ENCODE results near the gene TNIP1. TPM values are rescaled to one million over a fixed set of nuclear protein-coding genes. Genes with fewer than 3 reads are reported as not detected.
A peak's percentile ranks its signal among the peaks of the same experiment; 100 is the strongest.

Gene TNIP1, protein sequence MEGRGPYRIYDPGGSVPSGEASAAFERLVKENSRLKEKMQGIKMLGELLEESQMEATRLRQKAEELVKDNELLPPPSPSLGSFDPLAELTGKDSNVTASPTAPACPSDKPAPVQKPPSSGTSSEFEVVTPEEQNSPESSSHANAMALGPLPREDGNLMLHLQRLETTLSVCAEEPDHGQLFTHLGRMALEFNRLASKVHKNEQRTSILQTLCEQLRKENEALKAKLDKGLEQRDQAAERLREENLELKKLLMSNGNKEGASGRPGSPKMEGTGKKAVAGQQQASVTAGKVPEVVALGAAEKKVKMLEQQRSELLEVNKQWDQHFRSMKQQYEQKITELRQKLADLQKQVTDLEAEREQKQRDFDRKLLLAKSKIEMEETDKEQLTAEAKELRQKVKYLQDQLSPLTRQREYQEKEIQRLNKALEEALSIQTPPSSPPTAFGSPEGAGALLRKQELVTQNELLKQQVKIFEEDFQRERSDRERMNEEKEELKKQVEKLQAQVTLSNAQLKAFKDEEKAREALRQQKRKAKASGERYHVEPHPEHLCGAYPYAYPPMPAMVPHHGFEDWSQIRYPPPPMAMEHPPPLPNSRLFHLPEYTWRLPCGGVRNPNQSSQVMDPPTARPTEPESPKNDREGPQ
- 63.6 and 89.2 TPM in 2 replicates for total RNA-seq (ENCODE audit: low replicate concordance)
- long read RNA-seq, partial matches to known transcripts = 1 of 2 reads
- long read RNA-seq, other reads (novel, unspliced or antisense) = 1 of 2 reads

DNA sequence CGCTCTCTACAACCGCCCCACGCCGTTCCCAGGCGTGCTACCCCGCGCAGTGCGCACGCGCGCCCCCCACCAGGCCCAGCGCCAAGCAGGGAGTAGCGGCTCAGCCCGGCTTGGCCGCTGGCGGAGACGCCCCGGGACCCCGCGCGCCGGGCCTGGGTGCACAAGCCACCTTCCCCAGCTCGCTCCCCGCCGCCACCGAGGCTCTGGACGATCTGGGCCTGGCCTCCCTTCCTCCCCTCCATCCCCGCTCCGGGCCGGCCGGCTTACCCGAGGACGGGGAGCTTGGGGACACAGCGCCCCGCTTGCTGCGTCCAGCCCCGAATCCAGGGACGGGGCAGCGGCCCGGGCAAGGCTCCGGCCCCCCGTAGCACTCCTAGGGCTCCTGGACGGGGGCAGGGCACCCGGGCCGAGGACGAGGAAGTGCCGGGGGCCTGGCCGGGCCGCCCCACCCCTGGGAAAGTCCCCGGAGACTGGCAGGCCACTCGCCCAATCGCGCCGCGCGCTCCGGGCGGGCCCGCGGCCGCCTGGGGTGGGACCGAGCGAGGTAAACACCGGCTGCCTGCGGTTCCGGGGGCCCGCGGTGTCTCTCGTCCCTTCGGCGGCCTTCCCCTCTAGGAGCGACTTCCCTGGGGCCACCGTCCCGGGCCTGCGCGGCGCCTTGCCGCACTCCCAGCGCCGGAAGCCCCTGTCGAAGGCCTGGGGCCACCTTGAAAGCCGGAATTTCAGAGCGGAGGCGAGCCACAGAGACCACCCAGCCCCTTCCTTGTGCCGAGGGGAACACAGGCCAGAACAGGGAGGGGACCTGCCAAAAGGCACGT lies at the start of gene TNIP1:
Gene TNIP1, minus strand, starts transcription at position 422 of the 818 bp plus-strand sequence. CDS start 15,939 bp downstream, outside the sequence.
- peak within 1 kb of the TSS; percentile 98 for H3K27ac Mint-ChIP-seq
- H3K27me3 Mint-ChIP-seq = no peaks in the 10 kb centered on the region
- peaks cover 45% of the 10 kb centered on the region for H3K4me1 Mint-ChIP-seq (ENCODE audit: unreplicated experiment)
- peak; percentile 91 for DNase-seq (ENCODE audit: extremely low spot score, unreplicated experiment)
- TF ChIP-seq, protein P1, sequence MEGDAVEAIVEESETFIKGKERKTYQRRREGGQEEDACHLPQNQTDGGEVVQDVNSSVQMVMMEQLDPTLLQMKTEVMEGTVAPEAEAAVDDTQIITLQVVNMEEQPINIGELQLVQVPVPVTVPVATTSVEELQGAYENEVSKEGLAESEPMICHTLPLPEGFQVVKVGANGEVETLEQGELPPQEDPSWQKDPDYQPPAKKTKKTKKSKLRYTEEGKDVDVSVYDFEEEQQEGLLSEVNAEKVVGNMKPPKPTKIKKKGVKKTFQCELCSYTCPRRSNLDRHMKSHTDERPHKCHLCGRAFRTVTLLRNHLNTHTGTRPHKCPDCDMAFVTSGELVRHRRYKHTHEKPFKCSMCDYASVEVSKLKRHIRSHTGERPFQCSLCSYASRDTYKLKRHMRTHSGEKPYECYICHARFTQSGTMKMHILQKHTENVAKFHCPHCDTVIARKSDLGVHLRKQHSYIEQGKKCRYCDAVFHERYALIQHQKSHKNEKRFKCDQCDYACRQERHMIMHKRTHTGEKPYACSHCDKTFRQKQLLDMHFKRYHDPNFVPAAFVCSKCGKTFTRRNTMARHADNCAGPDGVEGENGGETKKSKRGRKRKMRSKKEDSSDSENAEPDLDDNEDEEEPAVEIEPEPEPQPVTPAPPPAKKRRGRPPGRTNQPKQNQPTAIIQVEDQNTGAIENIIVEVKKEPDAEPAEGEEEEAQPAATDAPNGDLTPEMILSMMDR (conservative IDR thresholded peaks at IDR 0.05) = peak; percentile 15
- no peaks in the 10 kb centered on the region for H3K9me3 Mint-ChIP-seq
- H3K4me3 Mint-ChIP-seq = peak within 1 kb of the TSS; percentile 92
- H3K36me3 Mint-ChIP-seq = peaks cover 4% of the 10 kb centered on the region

DNA sequence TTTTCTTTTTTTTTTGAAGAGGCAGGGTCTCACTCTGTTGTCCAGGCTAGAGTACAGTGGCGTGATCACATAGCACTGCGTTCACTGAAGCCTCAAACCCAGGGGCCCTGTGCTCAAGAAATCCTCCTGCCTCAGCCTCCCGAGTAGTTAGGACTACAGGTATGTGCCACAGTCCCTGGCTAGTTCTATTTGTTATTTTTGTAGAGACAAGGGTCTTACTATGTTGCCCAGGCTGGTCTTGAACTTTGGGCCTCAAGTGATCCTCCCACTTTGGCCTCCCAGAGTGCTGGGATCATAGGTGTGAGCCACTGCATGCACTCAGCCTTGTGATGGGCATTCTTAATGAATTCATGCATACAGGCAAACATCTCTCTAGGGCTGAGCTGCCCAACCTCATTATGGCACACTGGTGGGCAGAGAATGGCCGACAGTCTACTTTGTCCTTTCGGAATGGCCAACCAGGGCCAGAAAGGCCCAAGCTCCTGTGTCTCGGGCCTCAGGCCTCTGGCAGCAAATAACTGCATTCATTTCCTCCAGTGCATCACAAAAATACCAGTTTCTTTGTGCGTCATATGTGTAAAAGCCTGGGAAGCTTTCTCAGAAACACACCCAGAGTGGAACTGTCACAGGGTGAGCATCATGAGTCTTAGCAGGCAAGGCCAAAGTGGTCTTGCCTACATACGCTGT lies 49.5 kb upstream of the TNIP1 start:
- DNase-seq (ENCODE audit: extremely low spot score, unreplicated experiment) = no peak
- Mint-ChIP-seq H3K9me3 (no peaks in the 10 kb centered on the region), H3K4me1 (ENCODE audit: unreplicated experiment) (peaks cover 4% of the 10 kb centered on the region), H3K36me3 (peaks cover 24% of the 10 kb centered on the region), H3K27ac (peak overlapping the region; percentile 77), H3K27me3 (no peaks in the 10 kb centered on the region), H3K4me3 (no peak overlapping the region)
- TF ChIP-seq, protein P1 (conservative IDR thresholded peaks at IDR 0.05) = no peak

DNA sequence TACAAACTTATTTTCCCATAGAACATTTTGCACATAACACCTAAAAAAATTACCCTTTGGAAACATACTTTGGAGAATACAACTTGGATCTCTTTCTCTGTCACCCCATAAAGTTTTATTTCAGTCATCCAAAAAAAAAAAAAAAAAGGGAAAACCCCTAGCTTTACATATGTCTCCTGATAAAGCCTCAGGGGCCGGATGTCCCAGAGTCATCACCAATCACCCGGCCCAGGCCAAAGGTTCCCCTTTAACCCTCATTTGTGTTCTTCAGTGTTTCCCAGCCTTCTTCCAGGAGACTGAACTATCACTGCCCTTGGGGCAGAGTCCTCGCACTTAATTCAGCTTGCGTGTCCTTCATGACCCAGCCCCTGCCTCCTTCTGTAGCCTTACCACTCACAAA lies 48.0 kb upstream of the TNIP1 start:
- Mint-ChIP-seq H3K9me3 (no peaks in the 10 kb centered on the region), H3K36me3 (peaks cover 23% of the 10 kb centered on the region), H3K27ac (no peak overlapping the region), H3K4me1 (ENCODE audit: unreplicated experiment) (peaks cover 4% of the 10 kb centered on the region), H3K4me3 (no peak overlapping the region), H3K27me3 (no peaks in the 10 kb centered on the region)
- TF ChIP-seq, protein P1 (conservative IDR thresholded peaks at IDR 0.05) = no peak
- DNase-seq (ENCODE audit: extremely low spot score, unreplicated experiment) = no peak

DNA sequence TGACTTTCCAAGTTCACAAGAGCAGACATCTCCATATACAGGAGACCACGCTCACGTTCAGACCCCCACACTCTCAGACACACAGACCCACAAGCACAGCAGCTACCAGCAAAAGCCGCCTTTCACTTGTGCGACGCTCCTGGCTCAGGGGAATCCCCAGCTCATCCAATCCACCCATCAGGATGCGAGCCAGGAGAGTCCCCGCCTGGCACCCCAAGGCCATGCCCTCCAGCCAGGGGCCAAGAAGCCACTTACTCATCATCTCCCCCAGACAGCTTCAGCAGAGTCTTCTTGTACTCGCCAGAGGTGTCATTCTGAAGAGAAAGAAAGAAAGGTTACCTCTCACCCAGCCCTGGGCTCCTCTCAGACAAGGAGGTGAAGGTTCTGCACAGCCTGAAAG lies 47.1 kb upstream of the TNIP1 start:
- no peaks in the 10 kb centered on the region for H3K9me3 Mint-ChIP-seq
- peaks cover 4% of the 10 kb centered on the region for H3K4me1 Mint-ChIP-seq (ENCODE audit: unreplicated experiment)
- H3K27ac Mint-ChIP-seq = no peak overlapping the region
- H3K36me3 Mint-ChIP-seq = peaks cover 19% of the 10 kb centered on the region
- no peak overlapping the region for H3K4me3 Mint-ChIP-seq
- no peak for DNase-seq (ENCODE audit: extremely low spot score, unreplicated experiment)
- TF ChIP-seq, protein P1 (conservative IDR thresholded peaks at IDR 0.05) = no peak
- H3K27me3 Mint-ChIP-seq = no peaks in the 10 kb centered on the region

DNA sequence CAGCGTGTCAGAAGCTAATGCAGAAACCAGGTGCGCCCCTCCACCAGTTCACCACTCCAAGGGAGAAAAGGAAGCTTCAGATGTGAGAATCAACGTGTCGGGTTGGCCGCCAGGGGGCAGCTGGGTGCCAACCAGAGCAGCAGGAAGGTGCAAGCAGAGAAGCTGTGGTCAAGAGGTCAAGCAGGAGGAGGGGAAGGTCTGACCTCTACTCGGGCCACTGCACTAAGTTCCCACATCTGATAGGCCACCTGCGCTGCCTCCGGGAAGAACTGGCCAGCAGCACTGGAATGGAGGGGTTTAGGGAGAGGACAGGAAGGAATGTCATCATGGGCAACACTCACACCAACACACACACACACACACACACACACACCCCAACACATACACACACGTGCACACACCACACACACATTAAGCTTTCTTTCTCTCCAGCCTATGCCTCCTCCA lies 45.4 kb upstream of the TNIP1 start:
- Mint-ChIP-seq H3K36me3 (peaks cover 8% of the 10 kb centered on the region), H3K4me3 (no peak overlapping the region), H3K27ac (peak overlapping the region; percentile 40), H3K4me1 (ENCODE audit: unreplicated experiment) (peaks cover 4% of the 10 kb centered on the region), H3K27me3 (no peaks in the 10 kb centered on the region), H3K9me3 (no peaks in the 10 kb centered on the region)
- DNase-seq (ENCODE audit: extremely low spot score, unreplicated experiment) = peak; percentile 77
- TF ChIP-seq, protein P1 (conservative IDR thresholded peaks at IDR 0.05) = peak; percentile 89

Data from type B pancreatic cell (in vitro differentiated cells).